ENCODE measurements around the gene RELN. TPM values are rescaled to one million over a fixed set of nuclear protein-coding genes. Genes with fewer than 3 reads are reported as not detected.

Gene RELN
- total RNA-seq, 1 experiment from 2014 or later: 0.20 TPM

DNA sequence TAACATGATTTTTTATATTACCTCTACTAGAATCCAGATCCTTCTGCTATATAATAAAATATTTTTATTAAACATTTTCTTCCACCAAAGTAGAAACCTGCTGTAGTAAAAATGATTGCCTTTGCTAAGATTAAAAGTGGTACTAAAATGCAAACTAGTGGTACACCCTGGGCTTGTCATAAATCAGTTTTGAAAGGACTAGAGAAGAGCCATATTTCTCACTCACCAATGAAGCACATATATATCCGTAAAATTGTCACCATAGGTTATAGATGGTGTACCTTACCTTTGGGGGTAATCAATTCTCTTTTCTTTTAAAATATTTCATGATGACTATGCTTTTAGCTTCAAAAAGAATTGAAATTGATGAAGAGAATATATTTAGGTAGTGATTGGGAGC is 290.4 kb downstream of the RELN start:
- no peaks in the 10 kb centered on the region for H3K27me3 Mint-ChIP-seq (ENCODE audit: low read depth)
- ATAC-seq (no peak), DNase-seq (ENCODE audit: low spot score) (no peak)
- POLR2A ChIA-PET: no interaction called here
- CTCF ChIA-PET: no interaction called here
- peaks cover 8% of the 10 kb centered on the region for H3K4me1 Mint-ChIP-seq
- H3K27ac Mint-ChIP-seq: no peak overlapping the region
- H3K36me3 Mint-ChIP-seq: no peaks in the 10 kb centered on the region
- H3K9me3 Mint-ChIP-seq: no peaks in the 10 kb centered on the region
- H3K4me3 Mint-ChIP-seq: no peak overlapping the region
- TF ChIP-seq ZNF671 (CRISPR knock-in tag; IDR thresholded peaks at IDR 0.05) (no peak), NR1H2 (CRISPR knock-in tag; IDR thresholded peaks at IDR 0.05) (no peak), KAT7 (CRISPR knock-in tag; IDR thresholded peaks at IDR 0.05; ENCODE audit: borderline replicate concordance) (no peak), FOXP1 (CRISPR knock-in tag; IDR thresholded peaks at IDR 0.05; ENCODE audit: borderline replicate concordance) (no peak), CREB1 (CRISPR knock-in tag; IDR thresholded peaks at IDR 0.05) (no peak), JUN (CRISPR knock-in tag; IDR thresholded peaks at IDR 0.05) (no peak), IRF1 (CRISPR knock-in tag; IDR thresholded peaks at IDR 0.05) (no peak), TP53 (CRISPR knock-in tag; IDR thresholded peaks at IDR 0.05) (no peak), ZNF138 (CRISPR knock-in tag; conservative IDR thresholded peaks at IDR 0.05) (no peak), ZNF396 (CRISPR knock-in tag; IDR thresholded peaks at IDR 0.05; ENCODE audit: borderline replicate concordance) (no peak), CTCF (IDR thresholded peaks at IDR 0.05) (no peak), NR2C2 (CRISPR knock-in tag; IDR thresholded peaks at IDR 0.05) (no peak), PREB (CRISPR knock-in tag; IDR thresholded peaks at IDR 0.05; ENCODE audit: borderline replicate concordance) (no peak), AFF4 (CRISPR knock-in tag; IDR thresholded peaks at IDR 0.05; ENCODE audit: borderline replicate concordance) (no peak), GRHL2 (CRISPR knock-in tag; IDR thresholded peaks at IDR 0.05; ENCODE audit: insufficient replicate concordance, severe bottlenecking) (no peak), ZBTB21 (CRISPR knock-in tag; IDR thresholded peaks at IDR 0.05; ENCODE audit: borderline replicate concordance) (no peak)
- TF ChIP-seq, protein P1, sequence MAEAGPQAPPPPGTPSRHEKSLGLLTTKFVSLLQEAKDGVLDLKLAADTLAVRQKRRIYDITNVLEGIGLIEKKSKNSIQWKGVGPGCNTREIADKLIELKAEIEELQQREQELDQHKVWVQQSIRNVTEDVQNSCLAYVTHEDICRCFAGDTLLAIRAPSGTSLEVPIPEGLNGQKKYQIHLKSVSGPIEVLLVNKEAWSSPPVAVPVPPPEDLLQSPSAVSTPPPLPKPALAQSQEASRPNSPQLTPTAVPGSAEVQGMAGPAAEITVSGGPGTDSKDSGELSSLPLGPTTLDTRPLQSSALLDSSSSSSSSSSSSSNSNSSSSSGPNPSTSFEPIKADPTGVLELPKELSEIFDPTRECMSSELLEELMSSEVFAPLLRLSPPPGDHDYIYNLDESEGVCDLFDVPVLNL (CRISPR knock-in tag; IDR thresholded peaks at IDR 0.05; ENCODE audit: borderline replicate concordance, low read depth): no peak
- TF ChIP-seq, protein P2, sequence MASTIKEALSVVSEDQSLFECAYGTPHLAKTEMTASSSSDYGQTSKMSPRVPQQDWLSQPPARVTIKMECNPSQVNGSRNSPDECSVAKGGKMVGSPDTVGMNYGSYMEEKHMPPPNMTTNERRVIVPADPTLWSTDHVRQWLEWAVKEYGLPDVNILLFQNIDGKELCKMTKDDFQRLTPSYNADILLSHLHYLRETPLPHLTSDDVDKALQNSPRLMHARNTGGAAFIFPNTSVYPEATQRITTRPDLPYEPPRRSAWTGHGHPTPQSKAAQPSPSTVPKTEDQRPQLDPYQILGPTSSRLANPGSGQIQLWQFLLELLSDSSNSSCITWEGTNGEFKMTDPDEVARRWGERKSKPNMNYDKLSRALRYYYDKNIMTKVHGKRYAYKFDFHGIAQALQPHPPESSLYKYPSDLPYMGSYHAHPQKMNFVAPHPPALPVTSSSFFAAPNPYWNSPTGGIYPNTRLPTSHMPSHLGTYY (CRISPR knock-in tag; IDR thresholded peaks at IDR 0.05): no peak
- TF ChIP-seq, protein P3, sequence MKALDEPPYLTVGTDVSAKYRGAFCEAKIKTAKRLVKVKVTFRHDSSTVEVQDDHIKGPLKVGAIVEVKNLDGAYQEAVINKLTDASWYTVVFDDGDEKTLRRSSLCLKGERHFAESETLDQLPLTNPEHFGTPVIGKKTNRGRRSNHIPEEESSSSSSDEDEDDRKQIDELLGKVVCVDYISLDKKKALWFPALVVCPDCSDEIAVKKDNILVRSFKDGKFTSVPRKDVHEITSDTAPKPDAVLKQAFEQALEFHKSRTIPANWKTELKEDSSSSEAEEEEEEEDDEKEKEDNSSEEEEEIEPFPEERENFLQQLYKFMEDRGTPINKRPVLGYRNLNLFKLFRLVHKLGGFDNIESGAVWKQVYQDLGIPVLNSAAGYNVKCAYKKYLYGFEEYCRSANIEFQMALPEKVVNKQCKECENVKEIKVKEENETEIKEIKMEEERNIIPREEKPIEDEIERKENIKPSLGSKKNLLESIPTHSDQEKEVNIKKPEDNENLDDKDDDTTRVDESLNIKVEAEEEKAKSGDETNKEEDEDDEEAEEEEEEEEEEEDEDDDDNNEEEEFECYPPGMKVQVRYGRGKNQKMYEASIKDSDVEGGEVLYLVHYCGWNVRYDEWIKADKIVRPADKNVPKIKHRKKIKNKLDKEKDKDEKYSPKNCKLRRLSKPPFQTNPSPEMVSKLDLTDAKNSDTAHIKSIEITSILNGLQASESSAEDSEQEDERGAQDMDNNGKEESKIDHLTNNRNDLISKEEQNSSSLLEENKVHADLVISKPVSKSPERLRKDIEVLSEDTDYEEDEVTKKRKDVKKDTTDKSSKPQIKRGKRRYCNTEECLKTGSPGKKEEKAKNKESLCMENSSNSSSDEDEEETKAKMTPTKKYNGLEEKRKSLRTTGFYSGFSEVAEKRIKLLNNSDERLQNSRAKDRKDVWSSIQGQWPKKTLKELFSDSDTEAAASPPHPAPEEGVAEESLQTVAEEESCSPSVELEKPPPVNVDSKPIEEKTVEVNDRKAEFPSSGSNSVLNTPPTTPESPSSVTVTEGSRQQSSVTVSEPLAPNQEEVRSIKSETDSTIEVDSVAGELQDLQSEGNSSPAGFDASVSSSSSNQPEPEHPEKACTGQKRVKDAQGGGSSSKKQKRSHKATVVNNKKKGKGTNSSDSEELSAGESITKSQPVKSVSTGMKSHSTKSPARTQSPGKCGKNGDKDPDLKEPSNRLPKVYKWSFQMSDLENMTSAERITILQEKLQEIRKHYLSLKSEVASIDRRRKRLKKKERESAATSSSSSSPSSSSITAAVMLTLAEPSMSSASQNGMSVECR (CRISPR knock-in tag; IDR thresholded peaks at IDR 0.05; ENCODE audit: borderline replicate concordance): no peak
